Tibial artery (tissue), 4 donors: ENCODE measurements around the gene ZMYND19.
"Not testable (repeated sequence)": the region's sequence is repeated elsewhere in the genome, so short reads cannot be mapped to it uniquely, and the experiment has no call there.

Experiments
- DNase-seq, 2 donors: peaks; one replicate each; pipeline ENCODE4 v3.0.0-alpha.2; 2019
- H3K27ac ChIP-seq, 2 donors: fragments of 200-600 bp; sonication (generic) in 1 of 2; 1 replicate in 1 of 2; 2 replicates in 1 of 2; pipeline ENCODE4 v1.5.1; 2018 to 2019; ENCODE audit warnings: mild to moderate bottlenecking in 1 of 2
- H3K27me3 ChIP-seq, 2 donors: fragments of 200-600 bp; sonication (generic) in 1 of 2; one replicate each; pipeline versions ENCODE4 v1.5.1 to v1.6.0; 2016 to 2019
- H3K36me3 ChIP-seq, 3 donors: fragments of 200-600 bp; sonication (generic) in 2 of 3; one replicate each; pipeline ENCODE4 v1.5.1; 2016 to 2019; ENCODE audit warnings: mild to moderate bottlenecking in 2 of 3
- H3K4me1 ChIP-seq, 4 donors: fragments of 200-600 bp; sonication (generic) in 2 of 4; 1 replicate in 3 of 4; 2 replicates in 1 of 4; pipeline ENCODE4 v1.5.1; 2016 to 2019
- H3K4me3 ChIP-seq, 2 donors: fragments of 200-600 bp; sonication (generic) in 1 of 2; 1 replicate in 1 of 2; 2 replicates in 1 of 2; pipeline ENCODE4 v1.5.1; 2018 to 2019; ENCODE audit warnings: mild to moderate bottlenecking in 2 of 2
- H3K9me3 ChIP-seq, 3 donors: fragments of 200-600 bp; sonication (generic) in 1 of 3; one replicate each; pipeline ENCODE4 v1.5.1; 2016 to 2019
- CTCF ChIP-seq, 2 experiments: fragments of 200-600 bp in 1 of 2; fragments of 450-650 bp in 1 of 2; IDR thresholded peaks; one replicate each; pipeline ENCODE4 v1.5.1; 2017 to 2019; ENCODE audit warnings: antibody characterized with exemption in 2 of 2, mild to moderate bottlenecking in 1 of 2, moderate library complexity in 1 of 2
- intact Hi-C: fragments of 100-400 bp; cut with DNase I; formaldehyde crosslinking; loops from one replicate; pipeline ENCODE4 v1.15.0; 2023; ENCODE audit warnings: low total_unique reads

The ZMYND19 gene

GRCh38 chr9:137540536-137540935 is 49.8 kb downstream of the ZMYND19 start:
- no peaks in the 10 kb centered on the region for H3K9me3 ChIP-seq
- no peak overlapping the region for H3K27ac ChIP-seq
- no peaks in the 10 kb centered on the region for H3K27me3 ChIP-seq
- no peak overlapping the region for H3K4me3 ChIP-seq
- no peak for DNase-seq
- no peak for TF ChIP-seq CTCF (IDR thresholded peaks at IDR 0.05)
- H3K36me3 ChIP-seq, result peaks cover 18 to 77% (median 41%) of the 10 kb centered on the region in 3 donors
- intact Hi-C loops, result no loop called here
- peaks cover 0 to 5% (median 0%) of the 10 kb centered on the region in 4 donors for H3K4me1 ChIP-seq

GRCh38 chr9:137538058-137538457 is 52.3 kb downstream of the ZMYND19 start:
- no peak overlapping the region for H3K4me3 ChIP-seq
- H3K4me1 ChIP-seq, result peaks cover 0 to 10% (median 6%) of the 10 kb centered on the region in 4 donors
- intact Hi-C loops, result loop anchor here (10.0 kb wide), 1 partner anchor 73 kb away; no protein-coding TSS in a partner anchor
- H3K27me3 ChIP-seq, result no peaks in the 10 kb centered on the region
- no peak for TF ChIP-seq CTCF (IDR thresholded peaks at IDR 0.05)
- H3K27ac ChIP-seq, result no peak overlapping the region
- peaks cover 15 to 70% (median 35%) of the 10 kb centered on the region in 3 donors for H3K36me3 ChIP-seq
- DNase-seq, result no peak
- H3K9me3 ChIP-seq, result no peaks in the 10 kb centered on the region

GRCh38 chr9:137536594-137537131 is 53.6 kb downstream of the ZMYND19 start:
- H3K9me3 ChIP-seq, H3K27ac ChIP-seq, H3K27me3 ChIP-seq, DNase-seq, H3K4me1 ChIP-seq, H3K4me3 ChIP-seq: not testable (repeated sequence)
- intact Hi-C loops, result loop anchor here (10.0 kb wide), 1 partner anchor 72 kb away; no protein-coding TSS in a partner anchor
- H3K36me3 ChIP-seq, result peaks cover 8 to 57% (median 28%) of the 10 kb centered on the region in 3 donors

GRCh38 chr9:137535120-137535428 is 55.2 kb downstream of the ZMYND19 start:
- Histone ChIP-seq H3K36me3 (peaks cover 7 to 47% (median 22%) of the 10 kb centered on the region in 3 donors), H3K9me3 (no peaks in the 10 kb centered on the region), H3K27ac (no peak overlapping the region), H3K4me3 (no peak overlapping the region), H3K4me1 (peaks cover 0 to 10% (median 6%) of the 10 kb centered on the region in 4 donors), H3K27me3 (no peaks in the 10 kb centered on the region)
- intact Hi-C loops, result loop anchor here (10.0 kb wide), 1 partner anchor 70 kb away; no protein-coding TSS in a partner anchor
- TF ChIP-seq CTCF (IDR thresholded peaks at IDR 0.05), result no peak
- no peak for DNase-seq

- TF ChIP-seq CTCF (IDR thresholded peaks at IDR 0.05), result peak; percentile 51 to 64
- peaks cover under 1 to 42% (median 16%) of the 10 kb centered on the region in 3 donors for H3K36me3 ChIP-seq
- no peak overlapping the region for H3K27ac ChIP-seq
- H3K4me3 ChIP-seq, result no peak overlapping the region
- peaks cover 0 to 10% (median 6%) of the 10 kb centered on the region in 4 donors for H3K4me1 ChIP-seq
- H3K9me3 ChIP-seq, result no peaks in the 10 kb centered on the region
- H3K27me3 ChIP-seq, result no peaks in the 10 kb centered on the region
- intact Hi-C loops, result loop anchor here (10.0 kb wide), 1 partner anchor 70 kb away; no protein-coding TSS in a partner anchor
- DNase-seq, result no peak
Measured at GRCh38 chr9:137534256-137535119, 55.8 kb downstream of the ZMYND19 start.

GRCh38 chr9:137532891-137533468 is 57.3 kb downstream of the ZMYND19 start:
- intact Hi-C loops, result loop anchor here (10.0 kb wide), 1 partner anchor 68 kb away; no protein-coding TSS in a partner anchor
- not testable (repeated sequence) for H3K27ac ChIP-seq

More at GRCh38 chr9:137532891-137533468, 57.3 kb downstream of the ZMYND19 start:
- not testable (repeated sequence) for H3K9me3 ChIP-seq, H3K27me3 ChIP-seq, H3K4me3 ChIP-seq, DNase-seq, H3K4me1 ChIP-seq
- peaks cover 0 to 27% (median 4%) of the 10 kb centered on the region in 3 donors for H3K36me3 ChIP-seq
